H9 (cell line): ENCODE measurements around the gene C1D. TPM values are rescaled to one million over a fixed set of nuclear protein-coding genes. Genes with fewer than 3 reads are reported as not detected.

ENCODE experiments used
- DNase-seq: peaks from one replicate; pipeline ENCODE4 v3.0.0-alpha.2; 2017
- H2AFZ ChIP-seq: one replicate; pipeline ENCODE4 v1.6.1; 2013; ENCODE audit warnings: mild to moderate bottlenecking, low read length, control low read depth, moderate library complexity
- H2AK5ac ChIP-seq: 2 replicates; pipeline ENCODE4 v1.6.1; 2013; ENCODE audit warnings: low read length, control low read depth, mixed read lengths; ENCODE audit not compliant: insufficient read length
- H2BK120ac ChIP-seq: one replicate; pipeline ENCODE4 v1.6.1; 2013; ENCODE audit warnings: low read depth, mild to moderate bottlenecking, low read length, control low read depth, inconsistent platforms; ENCODE audit not compliant: poor library complexity, severe bottlenecking
- H2BK12ac ChIP-seq: 2 replicates; pipeline ENCODE4 v1.6.1; 2013; ENCODE audit warnings: low read length, control low read depth, mixed read lengths, low read depth; ENCODE audit not compliant: insufficient read length
- H2BK15ac ChIP-seq: 2 replicates; pipeline ENCODE4 v1.6.1; 2013; ENCODE audit warnings: low read depth, low read length, control low read depth
- H2BK20ac ChIP-seq: one replicate; pipeline ENCODE4 v1.6.1; 2013; ENCODE audit warnings: low read depth, mild to moderate bottlenecking, low read length, control low read depth, inconsistent platforms; ENCODE audit not compliant: poor library complexity, severe bottlenecking
- H2BK5ac ChIP-seq: 2 replicates; pipeline ENCODE4 v1.6.1; 2013; ENCODE audit warnings: low read length, control low read depth, mixed read lengths; ENCODE audit not compliant: insufficient read length
- H3K14ac ChIP-seq: 2 replicates; pipeline ENCODE4 v1.6.1; 2013; ENCODE audit warnings: low read length, control low read depth; ENCODE audit not compliant: insufficient read depth
- H3K18ac ChIP-seq: 2 replicates; pipeline ENCODE4 v1.6.1; 2013; ENCODE audit warnings: low read depth, mild to moderate bottlenecking, mixed read lengths, low read length, control low read depth; ENCODE audit not compliant: insufficient read length
- H3K23ac ChIP-seq: 2 replicates; pipeline ENCODE4 v1.6.1; 2013; ENCODE audit warnings: low read length, control low read depth, mixed read lengths, low read depth; ENCODE audit not compliant: insufficient read length
- H3K23me2 ChIP-seq: 2 replicates; pipeline ENCODE4 v1.6.1; 2013; ENCODE audit warnings: low read depth, mild to moderate bottlenecking, mixed read lengths, low read length, control low read depth; ENCODE audit not compliant: insufficient read length, poor library complexity, severe bottlenecking
- H3K27ac ChIP-seq: 2 replicates; pipeline ENCODE4 v1.5.1; 2013; ENCODE audit warnings: low read length, control low read depth, mixed read lengths, low read depth; ENCODE audit not compliant: insufficient read length
- H3K27me3 ChIP-seq: 2 replicates; pipeline ENCODE4 v1.6.1; 2013; ENCODE audit warnings: low read length, control low read depth, inconsistent platforms; ENCODE audit not compliant: insufficient read depth
- H3K4ac ChIP-seq: 2 replicates; pipeline ENCODE4 v1.6.1; 2013; ENCODE audit warnings: low read depth, mild to moderate bottlenecking, control low read depth, inconsistent platforms, low read length, moderate library complexity
- H3K4me1 ChIP-seq: 2 replicates; pipeline ENCODE4 v1.6.1; 2013; ENCODE audit warnings: low read length, control low read depth, inconsistent platforms; ENCODE audit not compliant: insufficient read depth
- H3K4me2 ChIP-seq: 2 replicates; pipeline ENCODE4 v1.6.1; 2013; ENCODE audit warnings: low read length, control low read depth, mixed read lengths; ENCODE audit not compliant: insufficient read length, insufficient read depth
- H3K56ac ChIP-seq: 2 replicates; pipeline ENCODE4 v1.6.1; 2013; ENCODE audit warnings: low read depth, mild to moderate bottlenecking, mixed read lengths, low read length, control low read depth; ENCODE audit not compliant: insufficient read length
- H3K79me1 ChIP-seq: 2 replicates; pipeline ENCODE4 v1.6.1; 2013; ENCODE audit warnings: low read depth, mild to moderate bottlenecking, moderate library complexity, low read length, control low read depth, inconsistent platforms; ENCODE audit not compliant: insufficient read depth, poor library complexity, severe bottlenecking
- H3K79me2 ChIP-seq: 2 replicates; pipeline ENCODE4 v1.6.1; 2013; ENCODE audit warnings: low read length, control low read depth, inconsistent platforms; ENCODE audit not compliant: insufficient read depth
- H3K9ac ChIP-seq: 2 replicates; pipeline ENCODE4 v1.6.1; 2013; ENCODE audit warnings: low read length, control low read depth, mixed read lengths; ENCODE audit not compliant: insufficient read length; ENCODE audit errors: extremely low read depth
- H3K9me3 ChIP-seq: one replicate; pipeline ENCODE4 v1.6.1; 2013; ENCODE audit warnings: low read depth, low read length, inconsistent platforms; ENCODE audit not compliant: control insufficient read depth
- H3T11ph ChIP-seq: one replicate; pipeline ENCODE4 v1.6.1; 2013; ENCODE audit warnings: mild to moderate bottlenecking, low read length, control low read depth, inconsistent platforms
- H4K20me1 ChIP-seq: one replicate; pipeline ENCODE4 v1.6.1; 2013; ENCODE audit not compliant: control insufficient read depth, insufficient read length, insufficient read depth
- H4K5ac ChIP-seq: 2 replicates; pipeline ENCODE4 v1.6.1; 2013; ENCODE audit warnings: low read depth, mild to moderate bottlenecking, mixed read lengths, low read length, control low read depth; ENCODE audit not compliant: insufficient read length
- H4K8ac ChIP-seq: replicated peaks from 2 replicates; pipeline ENCODE4 v1.6.1; 2013; ENCODE audit warnings: low read length, control low read depth, mixed read lengths, low read depth; ENCODE audit not compliant: insufficient read length
- H4K91ac ChIP-seq: 2 replicates; pipeline ENCODE4 v1.6.1; 2013; ENCODE audit warnings: low read depth, mild to moderate bottlenecking, moderate library complexity, mixed read lengths, low read length, control low read depth; ENCODE audit not compliant: insufficient read length
- H3K27ac Mint-ChIP-seq, 3 experiments: 2 replicates in 2 of 3; 3 replicates in 1 of 3; pipeline ENCODE4 v1.8.0; 2020 to 2021; ENCODE audit warnings: mixed read lengths in 3 of 3, mild to moderate bottlenecking in 1 of 3, moderate library complexity in 1 of 3
- H3K27me3 Mint-ChIP-seq: 2 replicates; pipeline ENCODE4 v1.8.0; 2021; ENCODE audit warnings: low read depth, mild to moderate bottlenecking, moderate library complexity, mixed read lengths
- H3K36me3 Mint-ChIP-seq, 3 experiments: 2 replicates in 2 of 3; 3 replicates in 1 of 3; pipeline ENCODE4 v1.8.0; 2020 to 2021; ENCODE audit warnings: low read depth in 3 of 3, mixed read lengths in 3 of 3; ENCODE audit not compliant: insufficient read depth in 1 of 3
- H3K4me1 Mint-ChIP-seq, 2 experiments: 2 replicates each; pipeline ENCODE4 v1.8.0; 2020; ENCODE audit warnings: mixed read lengths in 2 of 2
- H3K4me3 Mint-ChIP-seq, 2 experiments: 2 replicates in 1 of 2; 3 replicates in 1 of 2; pipeline ENCODE4 v1.8.0; 2020 to 2021; ENCODE audit warnings: mild to moderate bottlenecking in 2 of 2, mixed read lengths in 2 of 2, moderate library complexity in 1 of 2
- H3K9me3 Mint-ChIP-seq, 2 experiments: 2 replicates in 1 of 2; 3 replicates in 1 of 2; pipeline ENCODE4 v1.8.0; 2020; ENCODE audit warnings: mild to moderate bottlenecking in 2 of 2, mixed read lengths in 2 of 2, moderate library complexity in 1 of 2
- CTCF ChIP-seq: fragments of 200-600 bp; sonication (generic); conservative IDR thresholded peaks from 3 replicates; pipeline ENCODE4 v1.8.0; 2021; ENCODE audit warnings: antibody characterized with exemption, mild to moderate bottlenecking
- WGBS: extraction: QIAGEN DNeasy Blood & Tissue Kit; methylation state at CpG from one replicate; pipeline ENCODE4 v1.1.7; 2013; ENCODE audit warnings: missing lambda C conversion rate, low lambda C conversion rate, mixed read lengths; ENCODE audit not compliant: insufficient read length; ENCODE audit errors: extremely low coverage; 5-methylcytosine and 5-hydroxymethylcytosine counted together
- total RNA-seq: library from RNA; stranded (reverse); gene quantifications from 2 replicates; pipeline ENCODE4 v1.2.1, GENCODE V29; 2021

Gene C1D
- total RNA-seq, 1 experiment from 2014 or later = 19.7 TPM

DNA sequence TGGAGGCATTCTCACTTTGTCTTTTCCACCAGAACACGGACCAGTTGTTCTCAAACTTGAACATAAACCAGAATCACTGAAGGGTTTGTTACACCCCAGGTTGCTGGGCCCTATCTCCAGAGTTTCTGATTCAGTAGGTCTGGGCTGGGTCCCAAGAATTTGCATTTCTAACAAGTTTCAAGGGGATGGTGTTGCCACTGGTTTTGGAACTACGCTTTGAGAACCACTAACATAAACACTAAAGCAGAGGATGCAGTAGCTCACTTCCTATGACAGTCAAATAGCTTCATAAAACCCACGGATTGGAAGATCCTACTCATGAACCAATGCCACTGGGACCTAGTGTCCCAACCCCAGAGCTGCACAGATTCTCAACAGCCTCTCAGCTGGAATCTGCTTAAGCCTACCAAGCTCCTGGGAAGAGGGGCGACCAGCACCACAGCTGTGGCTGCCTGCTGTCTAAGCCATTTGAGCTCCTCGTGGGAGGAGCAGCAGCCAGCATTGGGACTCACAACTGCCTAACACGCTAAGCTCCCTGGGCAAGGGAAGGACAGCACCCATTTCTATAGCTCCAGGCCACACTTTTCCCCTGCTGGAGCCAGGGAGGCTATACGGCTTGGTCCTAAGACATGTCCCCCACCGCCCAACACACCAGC is 62.5 kb downstream of the C1D start:
- Histone ChIP-seq H4K5ac (no peak overlapping the region), H3K4me1 (no peaks in the 10 kb centered on the region), H3K14ac (no peak overlapping the region; the same call in 1 of the 2 replicates), H3K56ac (no peak overlapping the region), H2AK5ac (no peak overlapping the region), H3K9ac (no peak overlapping the region), H2BK20ac (no peak overlapping the region), H4K20me1 (no peaks in the 10 kb centered on the region), H3K79me1 (no peaks in the 10 kb centered on the region), H2BK5ac (no peak overlapping the region), H3K9me3 (no peaks in the 10 kb centered on the region), H3K4ac (no peak overlapping the region), H4K91ac (no peak overlapping the region), H3K4me2 (no peak overlapping the region), H2AFZ (no peak overlapping the region), H3T11ph (no peak overlapping the region), H3K79me2 (no peaks in the 10 kb centered on the region), H3K18ac (no peak overlapping the region), H2BK120ac (no peak overlapping the region), H3K23ac (no peak overlapping the region), H2BK15ac (no peak overlapping the region), H3K27ac (no peak overlapping the region), H2BK12ac (no peak overlapping the region), H4K8ac (no peak overlapping the region), H3K27me3 (no peaks in the 10 kb centered on the region), H3K23me2 (no peaks in the 10 kb centered on the region)
- Mint-ChIP-seq H3K9me3 (peaks cover 2 to 3% of the 10 kb centered on the region in 2 experiments; a peak in 2 of 5 replicates), H3K4me3 (no peak overlapping the region), H3K27ac (no peak overlapping the region), H3K4me1 (no peaks in the 10 kb centered on the region), H3K27me3 (peaks cover 9% of the 10 kb centered on the region), H3K36me3 (peaks cover 0 to 2% (median 0%) of the 10 kb centered on the region in 3 experiments; a peak in 2 of 7 replicates)
- TF ChIP-seq CTCF = no peak
- no CpG with 5 or more reads among the region's 8 CpGs for WGBS
- no peak for DNase-seq
